Activated CD4-positive, CD25-positive, alpha-beta regulatory T cell (primary cell): Measurements from ENCODE around the gene PRPF39.
"Not testable (repeated sequence)": the region's sequence is repeated elsewhere in the genome, so short reads cannot be mapped to it uniquely, and the experiment has no call there.

ENCODE experiments used
- DNase-seq, 4 experiments: peaks; one replicate each; lab custom pipeline; 2025; lab: John Stamatoyannopoulos, UW

The PRPF39 gene

GRCh38 chr14:45083976-45084722, at the start of gene PRPF39:
PRPF39 (plus strand) TSS chr14:45084116; CDS start chr14:45095240, 11,124 bp downstream.
- peak; percentile 87 to 93 (median 90) for DNase-seq

DNA sequence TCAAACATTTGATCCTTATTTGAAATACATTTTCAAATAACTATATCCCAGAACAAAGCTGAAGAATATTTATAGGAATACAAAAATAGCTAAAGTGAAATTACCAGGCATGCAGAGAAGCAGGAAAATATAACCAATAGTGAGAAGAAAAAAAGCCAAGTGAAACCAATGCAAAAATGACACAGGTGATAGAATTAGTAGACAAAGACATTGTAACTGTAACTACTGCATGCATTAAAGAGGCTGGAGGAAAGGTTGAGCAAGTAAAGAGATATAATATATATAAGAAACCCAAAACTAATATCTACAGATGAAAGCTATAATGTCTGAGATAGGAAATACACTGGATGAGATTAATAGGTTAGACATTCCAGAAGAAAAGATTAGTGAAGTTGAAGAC, 49.2 kb upstream of the PRPF39 start:
- no peak for DNase-seq

GRCh38 chr14:45038256-45038655, 45.7 kb upstream of the PRPF39 start:
- no peak for DNase-seq

GRCh38 chr14:45038865-45039264, 45.1 kb upstream of the PRPF39 start:
- no peak for DNase-seq

DNA sequence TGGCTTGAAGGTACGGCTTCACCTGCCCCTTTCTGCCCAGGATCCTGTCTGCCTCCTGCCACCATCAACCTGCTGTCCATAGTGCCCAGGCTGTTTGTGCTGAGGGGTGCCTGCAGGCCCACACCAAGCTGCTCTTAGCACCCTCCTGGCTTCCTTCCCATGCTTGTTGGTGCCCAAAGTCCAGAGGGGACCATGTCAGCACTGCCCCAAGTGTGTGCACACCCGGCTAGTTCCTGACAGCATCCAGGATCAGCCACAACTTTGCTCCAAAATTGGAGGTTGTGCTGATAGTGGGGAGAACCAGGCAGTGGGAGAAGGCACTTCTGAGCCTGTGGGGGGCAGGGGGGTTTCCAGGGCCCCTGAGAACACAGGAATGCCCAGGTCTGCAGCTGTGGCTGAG, 44.5 kb upstream of the PRPF39 start:
- no peak for DNase-seq

DNA sequence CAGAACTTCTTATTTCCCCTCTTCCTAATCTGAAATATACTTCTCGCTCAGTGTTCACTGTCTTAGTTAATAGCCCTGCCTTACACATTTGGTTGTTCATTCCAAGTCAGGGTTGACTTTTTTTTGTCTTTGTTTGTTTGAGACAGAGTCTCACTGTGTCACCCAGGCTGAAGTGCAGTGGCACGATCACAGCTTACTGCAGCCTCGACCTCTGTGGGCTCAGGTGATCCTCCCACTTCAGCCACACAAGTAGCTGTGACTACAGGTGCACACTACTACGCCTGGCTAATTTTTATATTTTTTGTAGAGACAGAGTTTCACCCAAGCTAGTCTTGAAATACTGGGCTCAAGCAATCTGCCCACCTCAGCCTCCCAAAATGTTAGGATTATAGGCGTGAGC, 42.3 kb upstream of the PRPF39 start:
- DNase-seq, result no peak

DNA sequence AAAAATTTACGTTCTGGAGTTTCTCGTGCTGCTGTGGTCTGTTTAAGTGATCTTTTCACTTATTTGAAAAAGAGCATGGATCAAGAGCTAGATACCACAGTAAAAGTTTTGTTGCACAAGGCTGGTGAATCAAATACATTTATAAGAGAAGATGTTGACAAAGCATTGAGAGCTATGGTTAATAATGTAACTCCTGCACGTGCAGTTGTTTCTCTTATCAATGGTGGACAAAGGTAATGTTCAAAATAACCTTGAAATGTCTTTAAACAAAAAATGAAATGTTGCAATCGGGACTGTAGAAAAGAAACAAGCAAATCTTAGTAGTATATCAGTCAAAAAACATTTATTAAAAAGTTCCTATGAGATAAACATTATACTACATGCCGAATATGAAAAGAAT, 39.3 kb upstream of the PRPF39 start:
- DNase-seq, result no peak

GRCh38 chr14:45048385-45048784, 35.5 kb upstream of the PRPF39 start:
- no peak for DNase-seq

DNA sequence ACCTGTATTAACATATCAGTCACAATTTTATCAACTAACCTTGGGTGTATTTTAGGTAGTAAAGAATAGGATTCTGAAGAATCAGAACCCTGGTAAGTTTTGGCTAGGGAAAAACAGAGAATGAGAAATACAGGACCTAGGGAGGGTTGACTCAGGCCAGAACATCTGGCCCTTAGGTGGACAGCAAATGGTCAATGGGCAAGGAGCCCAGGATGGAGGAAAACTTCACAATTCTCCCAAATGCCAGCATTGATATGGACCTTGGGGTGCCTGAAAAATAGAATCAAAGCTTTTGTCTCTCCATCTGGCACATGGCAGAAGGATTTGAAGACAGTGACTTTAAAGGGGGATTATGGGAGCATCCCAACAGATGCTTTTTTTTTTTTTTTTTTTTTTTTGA, 32.7 kb upstream of the PRPF39 start:
- DNase-seq, result no peak

DNA sequence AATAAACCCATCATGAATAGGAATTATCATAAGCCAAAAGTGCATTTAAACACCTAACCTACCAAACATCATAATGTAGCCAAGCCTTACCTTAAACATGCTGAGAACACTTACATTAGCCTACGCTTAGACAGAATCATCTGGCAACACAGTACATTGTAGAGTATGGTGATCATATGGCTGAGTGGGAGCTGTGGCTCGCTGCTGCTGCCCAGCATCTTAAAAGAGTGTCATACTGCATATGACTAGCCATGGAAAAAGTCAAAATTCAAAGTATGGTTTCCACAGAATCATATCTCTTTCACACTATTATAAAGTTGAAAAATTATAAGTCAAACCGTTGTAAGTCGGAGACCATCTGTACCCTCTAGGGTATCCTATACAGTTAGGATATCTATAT, 32.0 kb upstream of the PRPF39 start:
- DNase-seq, result no peak

- DNase-seq, result no peak
These were observed 26.6 kb upstream of the PRPF39 start for GRCh38 chr14:45057349-45057748.

DNA sequence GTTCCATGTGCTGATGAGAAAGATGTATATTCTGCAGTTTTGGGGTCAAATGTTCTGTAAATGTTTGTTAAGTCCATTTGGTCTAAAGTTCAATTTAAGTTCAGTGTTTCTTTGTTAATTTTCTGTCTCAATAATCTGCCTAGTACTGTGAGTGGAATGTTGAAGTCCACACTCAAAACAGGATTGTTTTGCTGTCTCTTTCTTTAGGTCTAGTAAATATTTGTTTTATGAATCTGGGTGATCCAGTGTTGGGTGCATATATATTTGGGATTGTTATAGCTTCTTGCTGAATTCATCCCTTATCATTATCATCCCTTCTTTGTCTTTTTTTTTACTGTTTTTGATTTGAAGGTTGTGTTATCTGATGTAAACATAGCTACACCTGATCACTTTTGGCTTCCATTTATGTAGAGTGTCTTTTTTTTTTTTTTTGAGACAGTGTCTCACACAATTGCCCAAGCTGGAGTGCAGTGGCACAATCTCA, 26.0 kb upstream of the PRPF39 start:
- DNase-seq, result no peak

- DNase-seq, result no peak
These were observed 23.4 kb upstream of the PRPF39 start for GRCh38 chr14:45060551-45060950.

DNA sequence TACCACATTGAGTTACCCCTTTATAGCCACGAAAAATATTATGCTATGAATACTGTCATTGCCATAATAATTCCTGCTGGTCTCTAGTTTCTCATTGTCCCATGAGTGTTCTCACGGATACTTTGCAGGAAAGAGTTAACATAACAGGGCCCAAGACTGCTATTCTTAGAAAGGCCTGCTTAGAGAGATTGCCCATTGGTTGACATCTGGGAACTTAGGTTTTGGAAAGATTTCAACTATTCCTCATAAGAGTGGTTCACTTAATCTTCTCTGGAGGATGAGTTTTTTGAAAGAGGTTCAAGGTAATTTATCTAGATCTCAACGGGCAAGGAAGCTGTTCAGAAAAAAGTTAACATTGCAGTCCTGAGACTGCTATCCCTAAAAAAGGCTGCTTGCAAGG, 18.4 kb upstream of the PRPF39 start:
- no peak for DNase-seq

- DNase-seq, result no peak
These were observed 18.0 kb upstream of the PRPF39 start for GRCh38 chr14:45065956-45066355.

DNA sequence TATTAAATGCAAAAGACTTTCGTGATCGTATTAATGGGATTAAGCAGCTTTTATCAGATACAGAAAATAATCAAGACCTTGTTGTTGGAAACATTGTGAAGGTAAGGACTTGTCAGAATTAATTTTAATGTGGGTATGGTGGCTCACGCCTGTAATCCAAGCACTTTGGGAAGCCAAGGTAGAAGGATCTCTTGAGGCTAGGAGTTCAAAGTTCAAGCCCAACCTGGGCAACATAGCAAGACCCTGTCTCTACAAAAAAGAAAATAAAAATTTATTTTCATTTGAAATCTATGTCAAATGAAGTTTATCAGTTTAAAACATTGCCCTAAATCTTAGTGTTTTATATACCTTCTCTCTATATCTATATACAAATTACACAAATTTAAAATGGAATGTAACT, 17.2 kb upstream of the PRPF39 start:
- no peak for DNase-seq

DNA sequence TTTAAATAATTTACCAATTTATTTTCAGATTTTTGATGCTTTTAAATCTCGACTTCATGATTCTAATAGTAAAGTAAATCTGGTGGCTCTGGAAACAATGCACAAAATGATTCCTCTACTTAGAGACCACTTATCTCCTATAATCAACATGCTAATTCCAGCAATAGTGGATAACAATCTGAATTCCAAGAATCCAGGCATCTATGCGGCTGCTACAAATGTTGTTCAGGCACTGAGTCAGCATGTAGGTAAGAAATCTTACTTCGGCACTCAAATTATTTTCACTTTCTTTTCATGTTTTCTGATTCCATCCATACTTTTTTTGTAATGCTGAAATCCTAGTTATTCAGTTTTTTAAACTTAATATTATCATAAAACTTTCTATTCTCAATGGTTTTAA, 15.5 kb upstream of the PRPF39 start:
- no peak for DNase-seq

- DNase-seq, result no peak
These were observed 13.7 kb upstream of the PRPF39 start for GRCh38 chr14:45070215-45070614.

GRCh38 chr14:45072126-45072525, 11.8 kb upstream of the PRPF39 start:
- DNase-seq, result no peak

DNA sequence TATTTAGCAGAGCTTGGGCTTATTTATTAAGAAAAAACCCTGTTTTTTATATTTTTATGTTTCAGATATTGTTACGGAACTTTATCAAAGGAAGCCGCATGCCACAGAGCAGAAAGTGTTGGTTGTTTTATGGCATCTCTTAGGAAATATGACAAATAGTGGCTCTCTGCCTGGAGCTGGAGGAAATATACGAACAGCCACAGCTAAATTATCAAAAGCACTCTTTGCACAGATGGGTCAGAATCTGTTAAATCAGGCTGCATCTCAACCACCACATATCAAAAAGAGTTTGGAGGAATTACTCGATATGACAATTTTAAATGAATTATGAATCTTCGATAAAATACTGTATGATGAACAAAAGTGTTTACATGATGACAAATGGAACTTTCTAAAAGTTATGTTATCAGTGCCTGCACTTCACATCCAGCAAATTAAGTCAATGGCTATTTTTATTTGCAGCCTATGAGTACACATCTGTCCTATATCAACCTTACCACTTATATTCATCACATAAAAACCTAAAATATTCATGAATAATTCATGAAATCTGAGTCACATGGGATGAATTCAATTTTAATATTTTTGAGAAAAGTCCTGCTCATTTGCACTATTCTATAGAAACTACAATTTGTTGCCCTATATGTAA, 10.6 kb upstream of the PRPF39 start:
- no peak for DNase-seq

- DNase-seq, result no peak
These were observed 5.6 kb upstream of the PRPF39 start for GRCh38 chr14:45078323-45078722.

- not testable (repeated sequence) for DNase-seq
These were observed 3.4 kb upstream of the PRPF39 start for GRCh38 chr14:45080416-45080968.

DNA sequence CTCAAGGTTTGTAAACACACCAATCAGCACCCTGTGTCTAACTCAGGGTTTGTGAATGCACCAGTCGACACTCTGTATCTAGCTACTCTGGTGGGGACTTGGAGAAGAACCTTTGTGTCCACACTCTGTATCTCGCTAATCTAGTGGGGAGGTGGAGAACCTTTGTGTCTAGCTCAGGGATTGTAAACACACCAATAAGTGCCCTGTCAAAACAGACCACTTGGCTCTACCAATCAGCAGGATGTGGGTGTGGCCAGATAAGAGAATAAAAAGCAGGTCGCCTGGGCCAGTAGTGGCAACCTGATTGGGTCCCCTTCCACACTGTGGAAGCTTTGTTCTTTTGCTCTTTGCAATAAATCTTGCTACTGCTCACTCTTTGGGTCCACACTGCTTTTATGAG, 2.8 kb upstream of the PRPF39 start:
- DNase-seq, result not testable (repeated sequence)
